BE2C (cell line): ENCODE data around the gene CCDC17.
"Not testable (repeated sequence)": the region's sequence is repeated elsewhere in the genome, so short reads cannot be mapped to it uniquely, and the experiment has no call there.

Experiments used
- DNase-seq: peaks from one replicate; pipeline ENCODE4 v3.0.0-alpha.2; 2020
- H3K27me3 ChIP-seq: fragments of 250-450 bp; sonication (Bioruptor Pico); 2 replicates; pipeline ENCODE4 v1.5.1; 2020; ENCODE audit warnings: mild to moderate bottlenecking
- H3K36me3 ChIP-seq: fragments of 250-450 bp; sonication (Bioruptor Pico); 2 replicates; pipeline ENCODE4 v1.5.1; 2020; ENCODE audit warnings: mild to moderate bottlenecking
- H3K4me1 ChIP-seq: fragments of 250-450 bp; sonication (Bioruptor Pico); 2 replicates; pipeline ENCODE4 v1.5.1; 2020
- H3K4me3 ChIP-seq: 2 replicates; pipeline ENCODE4 v1.5.1; 2011; ENCODE audit warnings: low read depth, low read length
- H3K9me3 ChIP-seq: fragments of 250-450 bp; sonication (Bioruptor Pico); 2 replicates; pipeline ENCODE4 v1.5.1; 2020
- CTCF ChIP-seq: IDR thresholded peaks from 2 replicates; pipeline ENCODE4 v1.5.1; 2012; ENCODE audit warnings: mild to moderate bottlenecking, low read depth, low read length

The CCDC17 gene

GRCh38 chr1:45610589-45611226 lies 13.1 kb downstream of the CCDC17 start:
- no peak for DNase-seq
- TF ChIP-seq CTCF = no peak
- Histone ChIP-seq H3K9me3 (no peaks in the 10 kb centered on the region), H3K4me3 (no peak overlapping the region), H3K36me3 (peaks cover 51% of the 10 kb centered on the region), H3K4me1 (no peaks in the 10 kb centered on the region), H3K27me3 (no peaks in the 10 kb centered on the region)

- no peaks in the 10 kb centered on the region for H3K27me3 ChIP-seq
- no peak for TF ChIP-seq CTCF
- no peaks in the 10 kb centered on the region for H3K4me1 ChIP-seq
- H3K4me3 ChIP-seq = no peak overlapping the region
- H3K36me3 ChIP-seq = peaks cover 42% of the 10 kb centered on the region
- no peaks in the 10 kb centered on the region for H3K9me3 ChIP-seq
- no peak for DNase-seq
Measured at GRCh38 chr1:45608175-45609156, 15.4 kb downstream of the CCDC17 start.

- no peak for DNase-seq
- no peak for TF ChIP-seq CTCF
- Histone ChIP-seq H3K36me3 (peaks cover 37% of the 10 kb centered on the region), H3K9me3 (no peaks in the 10 kb centered on the region), H3K4me3 (no peak overlapping the region), H3K27me3 (no peaks in the 10 kb centered on the region), H3K4me1 (no peaks in the 10 kb centered on the region)
Measured at GRCh38 chr1:45607404-45608074, 16.3 kb downstream of the CCDC17 start.

- Histone ChIP-seq H3K36me3 (peaks cover 25% of the 10 kb centered on the region), H3K9me3 (no peaks in the 10 kb centered on the region), H3K4me3 (no peak overlapping the region), H3K4me1 (no peaks in the 10 kb centered on the region), H3K27me3 (no peaks in the 10 kb centered on the region)
- no peak for TF ChIP-seq CTCF
- no peak for DNase-seq
Measured at GRCh38 chr1:45604239-45604638, 19.6 kb downstream of the CCDC17 start.

- H3K36me3 ChIP-seq = peaks cover 23% of the 10 kb centered on the region
- DNase-seq, H3K4me1 ChIP-seq, H3K4me3 ChIP-seq, H3K27me3 ChIP-seq, H3K9me3 ChIP-seq: not testable (repeated sequence)
Measured at GRCh38 chr1:45596765-45597164, 27.1 kb downstream of the CCDC17 start.

- no peak for DNase-seq
- Histone ChIP-seq H3K4me3 (no peak overlapping the region), H3K4me1 (no peaks in the 10 kb centered on the region), H3K36me3 (peaks cover 29% of the 10 kb centered on the region), H3K9me3 (no peaks in the 10 kb centered on the region), H3K27me3 (no peaks in the 10 kb centered on the region)
- no peak for TF ChIP-seq CTCF
Measured at GRCh38 chr1:45594412-45594811, 29.4 kb downstream of the CCDC17 start.
